ENCODE measurements around the gene FKBP7. TPM values are rescaled to one million over a fixed set of nuclear protein-coding genes. Genes with fewer than 3 reads are reported as not detected.

The FKBP7 gene
- polyA plus RNA-seq, 1 donor (not counting 4 experiments of a cell fraction or from before 2014, with no cell fraction given) = 2.4 TPM

DNA sequence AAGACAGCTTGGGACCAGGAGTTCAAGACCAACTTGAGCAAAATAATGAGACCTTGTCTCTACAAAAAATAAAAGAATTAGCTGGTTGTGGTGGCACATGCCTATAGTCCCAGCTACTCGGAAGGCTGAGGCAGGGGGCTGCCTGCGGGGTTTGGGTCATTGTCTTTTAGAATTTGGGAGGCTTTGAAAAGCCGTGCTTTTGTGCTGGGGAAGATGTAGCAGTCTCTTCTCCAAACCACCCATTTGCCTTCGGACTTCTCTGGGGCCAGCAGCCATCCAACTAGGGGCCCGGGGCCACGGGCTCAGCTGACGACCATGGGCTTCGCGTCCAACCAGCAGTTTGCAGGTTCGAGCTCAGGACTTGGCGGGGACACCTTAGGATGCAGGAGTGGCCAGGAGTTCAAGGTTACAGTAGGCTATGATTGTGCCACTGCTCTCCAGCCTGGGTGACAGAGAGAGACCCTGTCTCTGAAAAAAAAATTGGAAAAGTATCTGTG, 21.0 kb downstream of the FKBP7 start:
- Histone ChIP-seq H3K27me3 (ENCODE audit: control insufficient read depth, extremely low read depth, insufficient read depth, low read length) (no peaks in the 10 kb centered on the region), H4K20me1 (ENCODE audit: control insufficient read depth, extremely low read depth, insufficient read depth, low read length) (no peaks in the 10 kb centered on the region), H3K4me1 (ENCODE audit: control insufficient read depth, extremely low read depth, insufficient read depth, low read length) (no peaks in the 10 kb centered on the region), H3K36me3 (ENCODE audit: control insufficient read depth in 2 of 2, extremely low read depth in 1 of 2, insufficient read depth in 2 of 2, low read length in 2 of 2) (no peaks in the 10 kb centered on the region), H3K9ac (ENCODE audit: control insufficient read depth, extremely low read depth, insufficient read depth, low read length) (no peak overlapping the region), H3K79me2 (ENCODE audit: control insufficient read depth, insufficient read depth, low read length) (no peaks in the 10 kb centered on the region), H3K9me1 (ENCODE audit: control insufficient read depth, extremely low read depth, insufficient read depth, low read length) (no peaks in the 10 kb centered on the region), H3K9me3 (ENCODE audit: control insufficient read depth, low read depth, low read length) (no peaks in the 10 kb centered on the region), H2AFZ (ENCODE audit: control insufficient read depth, low read length) (no peak overlapping the region), H3K27ac (ENCODE audit: control insufficient read depth, insufficient read depth, low read length) (no peak overlapping the region), H3K4me2 (ENCODE audit: control insufficient read depth, extremely low read depth, insufficient read depth, low read depth, low read length) (no peak overlapping the region), H3K4me3 (ENCODE audit: control insufficient read depth in 2 of 3, extremely low read depth in 1 of 3, insufficient read depth in 2 of 3, low read depth in 1 of 3, low read length in 3 of 3) (no peak overlapping the region)
- dilution Hi-C loops (cut with MboI; ENCODE audit: extremely low pct_ligation_motif_present, low sequenced_read_pairs) = no loop called here
- FAIRE-seq = no peak
- no peak for TF ChIP-seq EZH2 (IDR thresholded peaks at IDR 0.05; ENCODE audit: low read length)
- no peak for DNase-seq (ENCODE audit: low read depth, low spot score)

DNA sequence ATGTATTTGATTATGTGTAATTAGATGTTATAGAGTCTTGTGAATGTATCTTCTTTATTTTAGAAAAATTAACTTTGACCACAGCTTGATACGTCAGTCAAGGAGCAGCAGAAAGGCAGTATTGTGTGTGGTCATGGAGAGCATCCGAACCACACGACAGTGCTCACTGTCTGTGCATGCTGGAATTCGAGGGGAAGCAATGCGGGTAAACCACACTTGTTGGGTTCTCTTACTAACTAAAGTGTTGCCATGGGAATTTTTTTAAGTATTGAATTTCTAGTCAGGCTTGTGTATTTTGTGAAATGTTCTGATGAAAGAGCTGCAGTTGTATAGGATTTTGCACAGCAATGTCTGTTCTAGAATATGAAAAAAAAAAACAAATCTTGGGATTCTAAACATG, 22.5 kb downstream of the FKBP7 start:
- H3K9ac ChIP-seq (ENCODE audit: control insufficient read depth, extremely low read depth, insufficient read depth, low read length) = no peak overlapping the region
- DNase-seq (ENCODE audit: low read depth, low spot score) = no peak
- no peaks in the 10 kb centered on the region for H3K36me3 ChIP-seq (ENCODE audit: control insufficient read depth in 2 of 2, extremely low read depth in 1 of 2, insufficient read depth in 2 of 2, low read length in 2 of 2)
- H2AFZ ChIP-seq (ENCODE audit: control insufficient read depth, low read length) = no peak overlapping the region
- dilution Hi-C loops (cut with MboI; ENCODE audit: extremely low pct_ligation_motif_present, low sequenced_read_pairs) = no loop called here
- H4K20me1 ChIP-seq (ENCODE audit: control insufficient read depth, extremely low read depth, insufficient read depth, low read length) = no peaks in the 10 kb centered on the region
- no peaks in the 10 kb centered on the region for H3K4me1 ChIP-seq (ENCODE audit: control insufficient read depth, extremely low read depth, insufficient read depth, low read length)
- H3K9me3 ChIP-seq (ENCODE audit: control insufficient read depth, low read depth, low read length) = no peaks in the 10 kb centered on the region
- H3K79me2 ChIP-seq (ENCODE audit: control insufficient read depth, insufficient read depth, low read length) = no peaks in the 10 kb centered on the region
- no peak for FAIRE-seq
- H3K9me1 ChIP-seq (ENCODE audit: control insufficient read depth, extremely low read depth, insufficient read depth, low read length) = no peaks in the 10 kb centered on the region
- no peak overlapping the region for H3K27ac ChIP-seq (ENCODE audit: control insufficient read depth, insufficient read depth, low read length)
- H3K27me3 ChIP-seq (ENCODE audit: control insufficient read depth, extremely low read depth, insufficient read depth, low read length) = no peaks in the 10 kb centered on the region
- TF ChIP-seq, protein P1, sequence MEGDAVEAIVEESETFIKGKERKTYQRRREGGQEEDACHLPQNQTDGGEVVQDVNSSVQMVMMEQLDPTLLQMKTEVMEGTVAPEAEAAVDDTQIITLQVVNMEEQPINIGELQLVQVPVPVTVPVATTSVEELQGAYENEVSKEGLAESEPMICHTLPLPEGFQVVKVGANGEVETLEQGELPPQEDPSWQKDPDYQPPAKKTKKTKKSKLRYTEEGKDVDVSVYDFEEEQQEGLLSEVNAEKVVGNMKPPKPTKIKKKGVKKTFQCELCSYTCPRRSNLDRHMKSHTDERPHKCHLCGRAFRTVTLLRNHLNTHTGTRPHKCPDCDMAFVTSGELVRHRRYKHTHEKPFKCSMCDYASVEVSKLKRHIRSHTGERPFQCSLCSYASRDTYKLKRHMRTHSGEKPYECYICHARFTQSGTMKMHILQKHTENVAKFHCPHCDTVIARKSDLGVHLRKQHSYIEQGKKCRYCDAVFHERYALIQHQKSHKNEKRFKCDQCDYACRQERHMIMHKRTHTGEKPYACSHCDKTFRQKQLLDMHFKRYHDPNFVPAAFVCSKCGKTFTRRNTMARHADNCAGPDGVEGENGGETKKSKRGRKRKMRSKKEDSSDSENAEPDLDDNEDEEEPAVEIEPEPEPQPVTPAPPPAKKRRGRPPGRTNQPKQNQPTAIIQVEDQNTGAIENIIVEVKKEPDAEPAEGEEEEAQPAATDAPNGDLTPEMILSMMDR (optimal IDR thresholded peaks at IDR 0.05 in 1 of 3, IDR thresholded peaks at IDR 0.05 in 1 of 3, conservative IDR thresholded peaks at IDR 0.05 in 1 of 3; ENCODE audit: extremely low read depth in 1 of 3, insufficient read depth in 2 of 3, low read length in 3 of 3) = no peak
- TF ChIP-seq EZH2 (IDR thresholded peaks at IDR 0.05; ENCODE audit: low read length) = no peak
- no peak overlapping the region for H3K4me3 ChIP-seq (ENCODE audit: control insufficient read depth in 2 of 3, extremely low read depth in 1 of 3, insufficient read depth in 2 of 3, low read depth in 1 of 3, low read length in 3 of 3)
- H3K4me2 ChIP-seq (ENCODE audit: control insufficient read depth, extremely low read depth, insufficient read depth, low read depth, low read length) = no peak overlapping the region

DNA sequence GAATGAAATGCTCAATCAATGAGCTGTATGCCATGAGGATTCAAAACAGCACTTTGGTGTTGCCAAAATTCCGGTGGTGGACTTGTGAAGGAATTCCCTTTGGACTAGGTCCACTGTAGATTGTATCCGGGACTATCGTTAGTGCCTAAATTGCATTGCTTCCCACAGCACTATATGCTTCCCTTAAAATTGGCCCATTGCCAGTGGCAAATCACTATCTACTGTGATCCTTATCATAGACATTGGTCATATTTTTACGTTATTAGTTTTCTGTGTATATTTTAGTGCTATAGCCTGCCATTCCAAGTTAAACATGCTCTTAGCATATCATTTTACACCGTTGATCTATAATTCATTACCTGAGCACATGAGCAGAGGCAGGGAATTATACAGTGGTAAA, 25.5 kb downstream of the FKBP7 start:
- dilution Hi-C loops (cut with MboI; ENCODE audit: extremely low pct_ligation_motif_present, low sequenced_read_pairs) = no loop called here
- H3K9me3 ChIP-seq (ENCODE audit: control insufficient read depth, low read depth, low read length) = no peaks in the 10 kb centered on the region
- TF ChIP-seq, protein P1 (optimal IDR thresholded peaks at IDR 0.05 in 1 of 3, IDR thresholded peaks at IDR 0.05 in 1 of 3, conservative IDR thresholded peaks at IDR 0.05 in 1 of 3; ENCODE audit: extremely low read depth in 1 of 3, insufficient read depth in 2 of 3, low read length in 3 of 3) = no peak
- no peak for TF ChIP-seq EZH2 (IDR thresholded peaks at IDR 0.05; ENCODE audit: low read length)
- no peaks in the 10 kb centered on the region for H4K20me1 ChIP-seq (ENCODE audit: control insufficient read depth, extremely low read depth, insufficient read depth, low read length)
- peaks cover 0 to 1% of the 10 kb centered on the region in 2 experiments for H3K36me3 ChIP-seq (ENCODE audit: control insufficient read depth in 2 of 2, extremely low read depth in 1 of 2, insufficient read depth in 2 of 2, low read length in 2 of 2)
- no peak overlapping the region for H3K9ac ChIP-seq (ENCODE audit: control insufficient read depth, extremely low read depth, insufficient read depth, low read length)
- no peak for DNase-seq (ENCODE audit: low read depth, low spot score)
- no peaks in the 10 kb centered on the region for H3K9me1 ChIP-seq (ENCODE audit: control insufficient read depth, extremely low read depth, insufficient read depth, low read length)
- FAIRE-seq = no peak
- no peak overlapping the region for H3K4me3 ChIP-seq (ENCODE audit: control insufficient read depth in 2 of 3, extremely low read depth in 1 of 3, insufficient read depth in 2 of 3, low read depth in 1 of 3, low read length in 3 of 3)
- no peak overlapping the region for H3K4me2 ChIP-seq (ENCODE audit: control insufficient read depth, extremely low read depth, insufficient read depth, low read depth, low read length)
- H3K27ac ChIP-seq (ENCODE audit: control insufficient read depth, insufficient read depth, low read length) = no peak overlapping the region
- peaks cover 24% of the 10 kb centered on the region for H3K79me2 ChIP-seq (ENCODE audit: control insufficient read depth, insufficient read depth, low read length)
- H2AFZ ChIP-seq (ENCODE audit: control insufficient read depth, low read length) = no peak overlapping the region
- H3K4me1 ChIP-seq (ENCODE audit: control insufficient read depth, extremely low read depth, insufficient read depth, low read length) = peaks cover 20% of the 10 kb centered on the region
- no peaks in the 10 kb centered on the region for H3K27me3 ChIP-seq (ENCODE audit: control insufficient read depth, extremely low read depth, insufficient read depth, low read length)
